B cell (primary cell): ENCODE data around the gene SNPH. TPM values are rescaled to one million over a fixed set of nuclear protein-coding genes. Genes with fewer than 3 reads are reported as not detected.

Experiments used
- ATAC-seq: fragments of 200-7000 bp; cut with Tn5 transposase; one replicate; pipeline ENCODE4 v1.10.0; 2021; ENCODE audit warnings: low read depth, mild to moderate bottlenecking, moderate number of reproducible peaks, moderate library complexity
- CTCF ChIA-PET: fragments of 350-600 bp; sonication (Branson Sonifier 250); formaldehyde crosslinking; loops from one replicate; lab custom pipeline; 2021; ENCODE audit warnings: antibody characterized with exemption, inconsistent platforms; lab: Charles Lee
- POLR2A ChIA-PET: fragments of 350-600 bp; sonication (Branson Sonifier 250); formaldehyde crosslinking; loops from one replicate; lab custom pipeline; 2021; ENCODE audit warnings: antibody characterized with exemption; lab: Charles Lee
- DNase-seq: peaks from one replicate; pipeline ENCODE4 v3.0.0; 2013
- H2AFZ ChIP-seq: 2 replicates; pipeline ENCODE4 v1.6.1; 2012; ENCODE audit warnings: mild to moderate bottlenecking, low read depth, low read length; ENCODE audit not compliant: insufficient read depth, poor library complexity, severe bottlenecking
- H3K27ac ChIP-seq, 2 donors: 1 replicate in 1 of 2; 2 replicates in 1 of 2; pipeline ENCODE4 v1.5.1; 2012 to 2013; ENCODE audit warnings: low read length in 2 of 2, mild to moderate bottlenecking in 2 of 2, moderate library complexity in 1 of 2
- H3K27me3 ChIP-seq, 4 experiments: fragments of 200-600 bp in 1 of 4; sonication (generic) in 1 of 4; replicated peaks in 1 of 4; 1 replicate in 2 of 4; 2 replicates in 2 of 4; pipeline versions ENCODE4 v1.6.1 to v1.7.0; 2013 to 2016; ENCODE audit warnings: low read length in 3 of 4, mild to moderate bottlenecking in 2 of 4, mixed read lengths in 1 of 4, moderate library complexity in 1 of 4; ENCODE audit not compliant: insufficient read depth in 4 of 4, control insufficient read depth in 3 of 4; ENCODE audit errors: control extremely low read depth in 1 of 4
- H3K36me3 ChIP-seq, 2 experiments: replicated peaks in 1 of 2; 1 replicate in 1 of 2; 2 replicates in 1 of 2; pipeline versions ENCODE4 v1.6.1 to v1.7.1; 2013; ENCODE audit warnings: low read length in 1 of 2; ENCODE audit not compliant: insufficient read depth in 2 of 2, control insufficient read depth in 1 of 2; ENCODE audit errors: control extremely low read depth in 1 of 2, extremely low read depth in 1 of 2
- H3K4me1 ChIP-seq, 2 donors: fragments of 200-600 bp in 1 of 2; sonication (generic) in 1 of 2; 1 replicate in 1 of 2; 2 replicates in 1 of 2; pipeline versions ENCODE4 v1.5.1 to v1.6.1; 2013 to 2017; ENCODE audit warnings: low read length in 2 of 2; ENCODE audit not compliant: control insufficient read depth in 2 of 2, insufficient read depth in 2 of 2
- H3K4me2 ChIP-seq: replicated peaks from 2 replicates; pipeline ENCODE3; 2012; ENCODE audit warnings: mild to moderate bottlenecking, low read depth, low read length; ENCODE audit not compliant: poor library complexity, severe bottlenecking
- H3K4me3 ChIP-seq, 5 experiments: fragments of 200-600 bp in 1 of 5; sonication (generic) in 1 of 5; 1 replicate in 3 of 5; 2 replicates in 2 of 5; pipeline versions ENCODE4 v1.5.1 to v1.7.0; 2011 to 2016; ENCODE audit warnings: low read length in 4 of 5, mild to moderate bottlenecking in 4 of 5, low read depth in 2 of 5, control low read depth in 1 of 5, moderate library complexity in 1 of 5; ENCODE audit not compliant: insufficient read depth in 1 of 5; ENCODE audit errors: control extremely low read depth in 1 of 5, extremely low read depth in 1 of 5
- H3K79me2 ChIP-seq: fragments of 200-600 bp; sonication (generic); one replicate; pipeline ENCODE4 v1.6.0; 2016; ENCODE audit warnings: low read length; ENCODE audit not compliant: control insufficient read depth, insufficient read depth
- H3K9ac ChIP-seq: fragments of 200-600 bp; sonication (generic); 2 replicates; pipeline ENCODE4 v1.6.1; 2017; ENCODE audit warnings: mild to moderate bottlenecking, low read length, moderate library complexity
- H3K9me3 ChIP-seq, 3 donors: one replicate each; pipeline versions ENCODE4 v1.6.1 to v1.7.1; 2013; ENCODE audit warnings: low read length in 2 of 3; ENCODE audit not compliant: control insufficient read depth in 2 of 3, insufficient read depth in 1 of 3; ENCODE audit errors: control extremely low read depth in 1 of 3
- H4K20me1 ChIP-seq: 2 replicates; pipeline ENCODE4 v1.6.0; 2012; ENCODE audit warnings: mild to moderate bottlenecking, low read length; ENCODE audit not compliant: insufficient read depth, control insufficient read depth, poor library complexity, severe bottlenecking
- H3K27ac Mint-ChIP-seq: one replicate; pipeline ENCODE4 v1.8.0; 2021; ENCODE audit warnings: mixed read lengths
- H3K27me3 Mint-ChIP-seq: one replicate; pipeline ENCODE4 v1.8.0; 2021; ENCODE audit warnings: mixed read lengths
- H3K4me1 Mint-ChIP-seq: one replicate; pipeline ENCODE4 v1.8.0; 2021; ENCODE audit warnings: mixed read lengths
- H3K4me3 Mint-ChIP-seq: one replicate; pipeline ENCODE4 v1.8.0; 2021; ENCODE audit warnings: mixed read lengths
- H3K9me3 Mint-ChIP-seq: one replicate; pipeline ENCODE4 v1.8.0; 2022; ENCODE audit warnings: mixed read lengths; ENCODE audit not compliant: insufficient read depth
- CTCF ChIP-seq: fragments of 200-600 bp; IDR thresholded peaks from one replicate; pipeline ENCODE4 v1.8.0; 2022; ENCODE audit warnings: antibody characterized with exemption, mild to moderate bottlenecking
- EZH2 ChIP-seq: IDR thresholded peaks from 2 replicates; pipeline ENCODE4 v1.6.1; 2012; ENCODE audit warnings: borderline replicate concordance, low read depth, mild to moderate bottlenecking, moderate library complexity, low read length; ENCODE audit not compliant: insufficient read depth, poor library complexity, severe bottlenecking
- WGBS: methylation state at CpG from one replicate; pipeline ENCODE4 v1.1.5; 2013; ENCODE audit warnings: missing lambda C conversion rate; ENCODE audit not compliant: insufficient coverage; 5-methylcytosine and 5-hydroxymethylcytosine counted together
- intact Hi-C: fragments of 100-400 bp; cut with micrococcal nuclease; formaldehyde crosslinking; loops from one replicate; pipeline ENCODE4 v1.10.0; 2022
- polyA plus RNA-seq: library from polyadenylated mRNA; depleted of rRNA; stranded (reverse); fragments of >200 nt; gene quantifications from 2 replicates; pipeline ENCODE4 v1.2.3, GENCODE V29; 2012
- total RNA-seq, 2 donors: library from RNA; stranded (reverse); fragments of 120-200 nt in 1 of 2; gene quantifications; 1 replicate in 1 of 2; 2 replicates in 1 of 2; pipeline versions ENCODE4 v1.2.3 to v1.2.4, GENCODE V29; 2013 to 2022

The SNPH gene
- total and polyA plus RNA-seq, 2 donors (not counting 1 experiment from before 2014, with no cell fraction given): 0.67 to 3.0 TPM

DNA sequence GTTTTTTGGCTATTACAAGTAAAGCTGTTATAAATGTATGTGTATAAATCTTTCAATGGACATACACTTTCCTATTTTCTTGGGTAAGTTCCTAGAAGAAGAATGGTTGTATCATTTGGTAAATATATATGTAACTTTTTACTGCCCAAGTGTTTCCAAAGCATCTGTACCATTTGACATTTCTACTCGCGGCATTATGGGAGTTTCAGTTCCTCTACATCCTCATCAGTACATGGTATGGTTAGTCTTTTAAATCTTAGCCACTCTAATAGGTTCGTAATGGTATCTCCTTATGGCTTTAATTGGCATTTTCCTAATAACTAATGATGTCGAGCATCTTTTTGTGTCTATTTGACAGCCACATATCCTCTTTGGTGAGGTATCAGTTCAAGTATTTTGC lies 12.9 kb downstream of the SNPH start:
- Histone ChIP-seq H3K27me3 (no peaks in the 10 kb centered on the region), H2AFZ (no peak overlapping the region), H4K20me1 (no peaks in the 10 kb centered on the region), H3K4me1 (no peaks in the 10 kb centered on the region), H3K36me3 (no peaks in the 10 kb centered on the region), H3K4me2 (no peak overlapping the region), H3K27ac (no peak overlapping the region), H3K79me2 (no peaks in the 10 kb centered on the region), H3K9me3 (no peaks in the 10 kb centered on the region), H3K4me3 (no peak overlapping the region), H3K9ac (no peak overlapping the region)
- POLR2A ChIA-PET: no interaction called here
- intact Hi-C loops: no loop called here
- peaks cover 3% of the 10 kb centered on the region for H3K4me1 Mint-ChIP-seq
- CTCF ChIA-PET: no interaction called here
- no CpG with 5 or more reads among the region's 4 CpGs for WGBS
- no peak overlapping the region for H3K4me3 Mint-ChIP-seq
- no peak for DNase-seq
- ATAC-seq: no peak
- H3K27me3 Mint-ChIP-seq: no peaks in the 10 kb centered on the region
- H3K27ac Mint-ChIP-seq: no peak overlapping the region
- no peaks in the 10 kb centered on the region for H3K9me3 Mint-ChIP-seq
- no peak for TF ChIP-seq EZH2
- TF ChIP-seq CTCF: no peak

GRCh38 chr20:1280195-1281102 lies 14.4 kb downstream of the SNPH start:
- no peak for ATAC-seq
- H3K27me3 Mint-ChIP-seq: peaks cover 5% of the 10 kb centered on the region

More at GRCh38 chr20:1280195-1281102, 14.4 kb downstream of the SNPH start:
- no peak overlapping the region for H3K4me3 ChIP-seq
- TF ChIP-seq EZH2: no peak
- TF ChIP-seq CTCF: no peak
- POLR2A ChIA-PET: no interaction called here
- no peak for DNase-seq
- no peaks in the 10 kb centered on the region for H3K4me1 ChIP-seq
- Mint-ChIP-seq H3K4me3 (no peak overlapping the region), H3K27ac (no peak overlapping the region), H3K4me1 (peaks cover 3% of the 10 kb centered on the region), H3K9me3 (no peaks in the 10 kb centered on the region)
- no peak overlapping the region for H3K9ac ChIP-seq
- no peaks in the 10 kb centered on the region for H3K27me3 ChIP-seq
- no peak overlapping the region for H2AFZ ChIP-seq
- H3K79me2 ChIP-seq: no peaks in the 10 kb centered on the region
- no peaks in the 10 kb centered on the region for H3K9me3 ChIP-seq
- intact Hi-C loops: no loop called here
- CTCF ChIA-PET: interaction anchor here (1.1 kb wide), 1 partner anchor 223 kb away, joined by 4 read pairs; no protein-coding TSS in a partner anchor
- no peak overlapping the region for H3K4me2 ChIP-seq
- no peaks in the 10 kb centered on the region for H3K36me3 ChIP-seq
- no peaks in the 10 kb centered on the region for H4K20me1 ChIP-seq
- WGBS: 92% methylated on average over 6 of the region's 6 CpGs
- H3K27ac ChIP-seq: no peak overlapping the region
